ENCODE measurements around the gene GIMAP5.

DNA sequence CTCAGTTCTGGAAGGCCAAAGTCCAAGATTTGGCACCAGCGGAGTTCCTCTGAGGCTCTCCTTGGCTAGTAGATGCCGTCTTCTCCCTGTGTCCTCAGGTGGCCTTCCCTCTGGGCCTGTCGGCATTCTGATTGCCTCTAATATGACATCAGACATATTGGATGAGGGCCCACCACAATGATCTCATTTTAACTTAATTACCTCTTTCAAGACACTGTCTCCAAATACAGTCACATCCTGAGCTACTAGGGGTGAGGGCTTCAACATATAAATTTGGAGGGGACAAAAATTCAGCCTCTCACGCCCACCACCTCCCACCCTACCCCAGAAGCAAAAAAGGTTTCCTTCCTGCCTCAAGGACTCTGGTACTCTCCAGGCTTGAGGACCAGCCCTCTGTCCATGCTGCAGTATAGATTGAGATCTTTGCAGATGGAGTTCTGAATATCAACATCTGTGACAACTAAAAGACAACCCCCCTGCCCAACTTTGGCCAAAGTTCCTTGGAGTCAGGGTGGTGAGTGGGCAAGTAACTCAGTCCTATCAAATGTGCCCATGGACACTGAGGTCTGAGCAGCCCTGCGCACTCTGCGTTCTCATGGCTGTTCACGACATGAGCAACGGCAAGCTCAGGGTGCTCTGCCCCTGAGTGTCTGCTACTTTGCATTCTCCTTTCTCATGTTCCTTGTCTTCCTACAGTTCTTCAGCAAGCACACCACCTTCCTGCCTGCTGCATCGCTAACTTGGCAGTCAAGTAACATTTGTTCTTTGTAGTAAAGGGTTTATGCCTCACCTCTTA, 51.5 kb downstream of the GIMAP5 start:
- TF ChIP-seq, protein P1, sequence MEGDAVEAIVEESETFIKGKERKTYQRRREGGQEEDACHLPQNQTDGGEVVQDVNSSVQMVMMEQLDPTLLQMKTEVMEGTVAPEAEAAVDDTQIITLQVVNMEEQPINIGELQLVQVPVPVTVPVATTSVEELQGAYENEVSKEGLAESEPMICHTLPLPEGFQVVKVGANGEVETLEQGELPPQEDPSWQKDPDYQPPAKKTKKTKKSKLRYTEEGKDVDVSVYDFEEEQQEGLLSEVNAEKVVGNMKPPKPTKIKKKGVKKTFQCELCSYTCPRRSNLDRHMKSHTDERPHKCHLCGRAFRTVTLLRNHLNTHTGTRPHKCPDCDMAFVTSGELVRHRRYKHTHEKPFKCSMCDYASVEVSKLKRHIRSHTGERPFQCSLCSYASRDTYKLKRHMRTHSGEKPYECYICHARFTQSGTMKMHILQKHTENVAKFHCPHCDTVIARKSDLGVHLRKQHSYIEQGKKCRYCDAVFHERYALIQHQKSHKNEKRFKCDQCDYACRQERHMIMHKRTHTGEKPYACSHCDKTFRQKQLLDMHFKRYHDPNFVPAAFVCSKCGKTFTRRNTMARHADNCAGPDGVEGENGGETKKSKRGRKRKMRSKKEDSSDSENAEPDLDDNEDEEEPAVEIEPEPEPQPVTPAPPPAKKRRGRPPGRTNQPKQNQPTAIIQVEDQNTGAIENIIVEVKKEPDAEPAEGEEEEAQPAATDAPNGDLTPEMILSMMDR (optimal IDR thresholded peaks at IDR 0.05 in 1 of 3, IDR thresholded peaks at IDR 0.05 in 1 of 3, conservative IDR thresholded peaks at IDR 0.05 in 1 of 3; ENCODE audit: extremely low read depth in 1 of 3, insufficient read depth in 2 of 3, low read length in 3 of 3): no peak
- TF ChIP-seq EZH2 (IDR thresholded peaks at IDR 0.05; ENCODE audit: low read length): no peak
